HG02970 (cell line): ENCODE data around the gene SMYD2.

Source experiments
- ATAC-seq: cut with Tn5 transposase; IDR thresholded peaks from one replicate; pipeline ENCODE4 v1.9.1; 2021; ENCODE audit warnings: mild to moderate bottlenecking, moderate library complexity, moderate number of reproducible peaks; ENCODE audit not compliant: unreplicated experiment, low FRiP score

SMYD2 gene

GRCh38 chr1:214327514-214327913 lies 46.6 kb downstream of the SMYD2 start:
- no peak for ATAC-seq

DNA sequence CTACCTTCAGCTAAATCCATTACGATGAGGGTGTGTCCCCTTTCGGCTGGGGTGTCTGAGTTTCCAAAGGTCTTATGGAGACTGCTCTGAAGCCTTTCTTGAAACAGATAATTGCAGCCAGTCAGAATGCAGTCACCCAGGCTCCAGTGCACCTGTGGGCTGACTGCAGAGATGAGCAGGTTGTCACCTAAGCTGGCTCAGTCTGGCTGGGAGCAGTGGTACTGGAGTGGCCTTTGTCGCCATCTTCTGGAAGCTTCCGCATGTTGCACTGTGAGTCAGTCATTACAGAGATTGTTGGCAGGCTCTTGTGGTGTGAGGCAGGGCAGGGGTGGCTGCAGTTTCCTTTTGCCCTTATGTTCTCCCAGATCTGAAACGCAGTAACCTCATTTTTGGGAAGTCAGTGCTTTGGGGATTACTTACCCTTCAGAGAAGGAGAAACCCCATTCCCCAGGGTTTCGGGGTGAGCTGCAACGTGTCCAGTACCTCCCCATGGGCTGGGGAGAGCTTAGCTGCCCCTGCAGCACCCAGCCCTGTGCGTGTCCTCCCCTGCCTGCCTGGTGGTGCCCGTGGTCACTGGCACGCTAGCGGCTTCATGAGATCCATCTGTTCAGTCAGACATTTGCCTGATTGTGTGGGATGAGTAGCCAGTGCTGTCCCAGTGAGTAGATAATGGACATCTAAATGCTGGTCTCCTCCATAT lies 48.0 kb downstream of the SMYD2 start:
- ATAC-seq: peak; percentile 86

- no peak for ATAC-seq
Measured at GRCh38 chr1:214329470-214330220, 48.7 kb downstream of the SMYD2 start.

DNA sequence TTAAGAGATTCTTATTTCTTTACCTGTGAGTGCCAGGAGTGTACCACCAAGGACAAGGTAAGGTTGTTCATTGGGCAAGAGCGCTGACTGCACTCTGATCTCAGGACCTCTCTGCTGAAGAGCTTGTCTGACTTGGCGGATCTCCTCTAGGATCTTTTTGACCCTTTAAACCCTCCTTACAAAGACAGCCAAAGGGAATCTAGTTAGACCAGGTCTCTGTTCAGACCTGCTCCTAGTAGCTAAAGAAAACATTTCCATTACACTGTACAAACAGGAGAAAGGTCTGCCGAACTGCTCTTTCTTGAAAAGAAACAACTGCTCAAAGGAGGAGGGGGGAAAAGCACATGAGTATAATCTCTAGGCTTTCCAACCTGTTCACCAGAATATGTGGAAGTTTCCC lies 49.3 kb downstream of the SMYD2 start:
- no peak for ATAC-seq

- ATAC-seq: no peak
Measured at GRCh38 chr1:214330715-214331114, 49.8 kb downstream of the SMYD2 start.

DNA sequence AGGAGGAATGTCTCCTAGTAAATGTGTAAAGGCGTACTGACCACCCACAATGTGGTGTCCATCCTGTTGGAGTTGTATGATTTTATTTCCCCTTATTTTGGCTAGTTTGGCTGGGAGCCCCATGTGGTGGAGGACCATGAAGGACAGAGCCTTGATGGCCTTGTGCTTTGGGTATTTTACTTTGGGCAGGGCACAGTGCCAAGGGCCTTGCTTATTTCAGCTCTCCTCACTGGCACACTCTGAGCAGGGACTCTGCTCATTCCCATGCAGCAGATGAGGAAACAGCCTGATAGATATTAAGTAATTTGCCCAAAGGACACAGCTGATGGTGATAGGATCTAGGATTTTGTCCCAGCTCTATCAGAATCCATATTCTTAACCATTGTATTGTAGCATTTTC lies 50.2 kb downstream of the SMYD2 start:
- no peak for ATAC-seq

DNA sequence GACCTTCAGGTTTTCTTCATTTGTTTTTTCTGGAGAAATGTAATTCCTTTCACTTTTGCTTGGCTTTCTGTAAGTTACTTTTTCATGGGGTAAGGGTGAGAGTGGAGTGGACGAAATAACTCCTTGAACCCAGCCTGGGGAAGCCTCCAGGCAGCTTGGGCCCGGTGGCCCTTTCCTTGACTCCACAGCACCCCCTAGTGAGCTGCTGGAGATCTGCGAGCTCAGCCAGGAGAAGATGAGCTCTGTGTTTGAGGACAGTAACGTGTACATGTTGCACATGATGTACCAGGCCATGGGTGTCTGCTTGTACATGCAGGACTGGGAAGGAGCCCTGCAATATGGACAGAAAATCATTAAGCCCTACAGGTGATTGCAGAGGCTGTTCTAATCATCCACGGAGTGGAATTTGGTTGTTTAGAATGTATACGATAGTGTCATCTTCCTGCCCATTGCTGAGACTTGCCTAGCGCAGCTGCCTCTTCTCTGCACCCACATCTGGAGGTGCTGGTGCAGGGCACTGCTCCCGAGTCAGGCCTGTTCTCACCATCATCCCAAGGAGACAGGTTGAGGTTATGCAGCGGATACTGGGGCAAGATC lies 51.0 kb downstream of the SMYD2 start:
- ATAC-seq: no peak

DNA sequence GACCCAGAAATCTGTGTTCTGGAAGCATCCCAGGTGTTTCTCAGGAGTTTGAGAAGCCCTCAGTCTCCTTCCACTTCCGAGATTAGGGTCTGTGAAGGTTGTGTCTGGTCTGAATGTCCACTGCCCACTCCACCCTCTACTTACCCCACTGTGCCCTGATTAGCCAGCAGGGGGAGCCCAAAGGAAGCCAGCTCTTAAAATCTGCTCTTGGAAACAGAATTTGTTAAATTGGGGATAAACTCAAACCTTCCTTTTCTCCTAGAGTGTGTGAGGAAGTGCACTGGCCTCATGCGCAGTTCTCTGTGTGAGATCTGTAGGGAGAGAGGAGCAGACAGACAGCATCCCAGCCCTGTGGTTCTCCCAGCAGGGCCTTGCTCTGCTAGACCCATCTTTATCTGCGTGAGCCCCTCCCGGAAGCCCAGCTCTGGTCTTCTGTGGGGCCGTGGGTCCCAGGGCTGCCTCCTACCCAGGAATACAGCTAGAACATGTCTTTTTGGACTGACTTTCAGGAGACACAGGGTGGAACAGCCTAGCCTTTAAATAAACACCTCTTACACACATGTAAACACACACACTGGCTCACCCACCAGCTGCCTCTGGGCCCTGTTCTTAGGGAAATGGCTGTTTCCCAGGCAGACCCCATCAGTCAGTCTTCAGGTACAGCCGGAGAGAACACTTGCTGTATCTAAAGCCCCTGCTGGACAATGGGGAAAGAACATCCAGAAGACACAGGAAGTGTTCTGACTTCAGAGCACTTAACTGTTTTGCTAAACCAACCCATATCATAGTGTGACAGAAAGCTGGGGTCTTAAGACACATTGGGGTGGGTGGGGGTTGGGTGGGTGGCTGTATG lies 52.2 kb downstream of the SMYD2 start:
- ATAC-seq: no peak

- ATAC-seq: no peak
Measured at GRCh38 chr1:214335567-214335966, 54.6 kb downstream of the SMYD2 start.

DNA sequence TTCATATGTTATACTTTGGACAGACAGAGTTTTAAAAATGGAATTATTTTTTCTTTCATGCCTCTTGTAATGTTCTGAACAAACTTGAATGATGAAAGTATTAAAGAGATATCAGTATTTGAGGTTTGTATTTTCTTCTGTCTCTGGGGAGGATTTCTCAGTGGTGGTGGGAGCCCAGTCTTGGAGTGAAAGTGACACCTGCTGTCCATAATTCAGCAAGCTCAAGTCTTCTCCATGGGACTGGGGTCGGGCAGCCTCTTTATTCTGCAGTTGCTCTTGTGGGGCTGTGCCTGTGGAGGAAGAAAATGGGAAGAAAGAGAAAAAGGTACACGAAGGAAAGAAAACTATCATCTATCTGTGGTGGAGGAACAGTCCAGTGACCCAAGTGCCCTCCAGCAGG lies 56.1 kb downstream of the SMYD2 start:
- ATAC-seq: no peak

DNA sequence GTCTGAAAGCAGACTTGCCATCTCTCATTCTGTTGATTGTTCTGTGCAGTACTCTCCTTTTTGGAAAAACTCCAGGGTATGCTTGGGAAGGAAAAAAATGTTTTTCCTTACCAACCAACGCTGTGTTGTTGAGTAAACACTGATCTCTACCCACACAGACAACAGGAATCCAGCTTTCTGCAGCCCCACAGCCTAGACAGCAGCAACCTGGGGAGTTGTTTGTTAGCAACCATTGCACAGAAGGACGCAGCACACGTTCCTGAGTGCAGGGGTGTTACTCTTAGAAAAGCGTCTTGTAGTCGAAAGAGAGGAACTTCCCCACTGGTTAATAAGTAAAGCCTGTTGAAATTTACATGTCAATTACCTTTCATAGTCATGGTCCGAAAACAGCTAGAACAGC lies 56.6 kb downstream of the SMYD2 start:
- no peak for ATAC-seq

- ATAC-seq: no peak
Measured at GRCh38 chr1:214338212-214338611, 57.3 kb downstream of the SMYD2 start.

DNA sequence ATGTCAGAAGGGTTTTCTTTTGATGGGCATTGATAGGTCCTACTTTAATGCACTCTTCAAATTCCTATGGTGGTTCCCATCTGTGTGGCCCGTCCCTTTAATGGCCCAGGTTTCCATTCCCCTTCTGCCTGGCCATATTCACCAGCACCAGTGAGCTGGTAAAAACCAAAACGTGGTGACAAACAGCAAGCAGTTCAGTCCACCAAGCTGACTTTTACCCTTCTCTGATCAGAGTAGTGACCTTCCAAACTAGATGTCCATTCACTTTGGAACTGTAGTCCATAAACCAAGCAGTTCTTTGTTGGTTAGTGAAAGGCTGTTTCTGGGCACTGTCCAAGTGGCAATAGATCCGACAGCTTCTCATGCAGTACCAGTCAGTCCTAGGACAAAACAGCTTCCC lies 60.5 kb downstream of the SMYD2 start:
- no peak for ATAC-seq

DNA sequence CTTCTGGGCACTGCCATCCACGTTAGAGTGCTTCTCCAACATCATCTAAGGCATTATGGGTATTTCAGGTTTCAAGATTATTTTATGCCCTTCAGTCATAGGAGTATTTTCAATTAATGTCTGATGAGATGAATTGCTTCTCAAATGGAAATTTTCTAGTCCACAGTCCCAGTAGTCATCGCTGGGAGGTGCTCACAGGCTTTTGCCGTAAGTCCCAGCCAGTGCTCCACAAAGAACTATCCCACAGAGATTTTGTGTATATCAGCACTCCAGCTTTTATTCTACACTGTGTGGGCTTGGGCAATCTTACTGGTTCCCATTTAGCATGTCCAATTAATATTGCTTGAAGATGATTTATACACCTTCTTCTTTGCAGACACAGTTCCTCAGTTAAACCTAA lies 61.0 kb downstream of the SMYD2 start:
- ATAC-seq: no peak

DNA sequence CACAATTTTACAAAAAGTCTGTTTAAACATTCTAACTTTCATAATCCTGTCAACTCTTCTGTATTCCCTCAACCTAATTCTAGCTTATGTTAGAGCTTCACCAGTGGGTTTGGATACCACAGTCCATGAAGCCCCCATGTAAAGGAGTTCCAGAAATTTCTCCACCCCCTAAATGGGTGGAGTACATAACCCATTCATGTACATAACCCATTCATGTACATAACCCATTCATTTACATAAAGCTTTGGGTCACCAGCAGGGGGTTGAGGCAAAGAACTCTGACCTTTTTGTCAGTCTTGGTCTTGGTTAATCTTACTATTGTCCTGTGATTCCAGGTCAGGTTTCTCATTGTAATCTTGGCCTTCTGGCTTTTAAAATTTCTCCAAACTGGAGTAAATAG lies 61.6 kb downstream of the SMYD2 start:
- no peak for ATAC-seq

DNA sequence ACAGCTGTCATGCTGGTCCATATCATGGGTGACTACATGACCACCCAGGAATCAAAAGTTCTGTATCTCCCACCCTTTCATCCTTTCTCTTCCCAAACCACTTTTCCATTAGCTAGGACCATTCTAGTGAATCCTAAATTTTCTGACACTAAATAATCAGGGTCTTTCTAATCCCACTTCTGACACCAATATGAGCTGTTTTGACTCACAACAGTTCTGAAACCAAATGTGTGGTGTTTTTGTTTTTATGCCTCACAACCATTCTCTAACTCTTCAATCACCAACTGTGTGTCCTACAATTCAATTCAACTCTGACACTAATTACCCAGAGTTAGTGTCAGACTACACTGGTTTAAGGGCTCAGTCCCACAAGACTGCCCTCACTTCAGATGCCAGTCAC lies 63.9 kb downstream of the SMYD2 start:
- no peak for ATAC-seq

GRCh38 chr1:214349008-214349407 lies 68.0 kb downstream of the SMYD2 start:
- ATAC-seq: no peak

DNA sequence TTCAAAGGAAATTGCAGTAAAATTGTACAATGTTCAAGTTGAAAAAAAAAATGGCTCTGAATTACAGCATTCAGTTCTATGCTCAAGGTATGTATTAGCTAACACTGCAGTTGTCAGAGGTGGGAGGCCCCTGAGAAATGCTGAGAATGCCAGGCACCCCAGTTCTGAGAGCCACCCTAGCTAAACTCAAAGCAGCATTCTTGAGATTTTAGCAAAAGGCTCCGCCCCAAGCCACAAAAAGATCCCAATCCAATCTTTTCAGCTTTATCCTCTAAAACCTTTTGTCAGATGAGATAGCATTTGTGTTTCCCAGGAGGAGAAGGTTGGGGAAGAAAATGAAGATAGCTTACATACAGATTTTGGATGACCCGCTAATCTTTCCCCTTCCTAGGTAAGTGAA lies 68.8 kb downstream of the SMYD2 start:
- no peak for ATAC-seq

DNA sequence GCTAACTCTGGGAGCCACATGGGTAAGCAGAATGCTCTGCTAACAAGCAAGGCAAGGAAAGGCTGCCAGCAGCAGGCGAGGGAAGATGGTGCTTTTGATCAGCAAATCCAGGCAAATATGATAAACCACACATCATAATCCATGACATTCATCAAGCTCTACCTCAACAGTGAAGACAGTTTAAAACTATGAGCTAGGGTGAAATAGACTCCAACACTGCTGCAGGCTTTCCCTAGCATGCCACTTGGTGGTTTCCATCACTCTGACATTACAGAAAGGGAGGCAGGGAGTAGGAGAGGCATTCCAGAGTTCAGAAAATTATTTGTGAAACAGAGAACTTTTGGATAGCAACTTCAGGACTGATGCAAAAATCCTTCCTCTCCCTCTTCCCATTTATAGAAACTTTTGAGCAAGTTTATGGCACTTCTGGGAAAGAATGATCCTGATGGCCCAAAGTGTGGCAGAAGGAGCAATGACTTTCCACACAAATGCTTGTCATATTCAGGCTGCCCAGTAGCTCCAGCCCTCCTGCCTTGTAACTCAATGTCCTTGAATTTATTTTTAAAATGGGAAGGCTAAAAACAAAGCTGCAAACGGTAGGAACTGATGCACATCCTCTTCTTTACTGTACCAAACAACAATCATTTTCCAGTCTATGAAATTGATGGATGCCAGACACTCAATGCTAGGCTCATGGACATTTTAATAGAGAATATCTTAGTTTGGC lies 70.8 kb downstream of the SMYD2 start:
- ATAC-seq: no peak

GRCh38 chr1:214352838-214353237 lies 71.9 kb downstream of the SMYD2 start:
- no peak for ATAC-seq
